NCI-H460 (cell line): ENCODE data around the gene LUC7L2. TPM values are rescaled to one million over a fixed set of nuclear protein-coding genes. Genes with fewer than 3 reads are reported as not detected.
"Not testable (repeated sequence)": the region's sequence is repeated elsewhere in the genome, so short reads cannot be mapped to it uniquely, and the experiment has no call there.

ENCODE experiments used
- DNase-seq: peaks from one replicate; pipeline ENCODE4 v3.0.0-alpha.2; 2016; ENCODE audit warnings: low read depth; ENCODE audit errors: extremely low read depth
- total RNA-seq: library from RNA; depleted of rRNA; stranded (reverse); fragments of >200 nt; shearing (Covaris generic); gene quantifications from 2 replicates; pipeline ENCODE4 v1.2.3, GENCODE V29; 2014

The LUC7L2 gene
- total RNA-seq, 1 experiment from 2014 or later, result 55.7 TPM

- DNase-seq, result no peak
These were observed 34.0 kb downstream of the LUC7L2 start for GRCh38 chr7:139393621-139394211.

- DNase-seq, result no peak
These were observed 34.8 kb downstream of the LUC7L2 start for GRCh38 chr7:139394540-139394939.

GRCh38 chr7:139396323-139396951 lies 36.7 kb downstream of the LUC7L2 start:
- DNase-seq, result no peak

- no peak for DNase-seq
These were observed 37.5 kb downstream of the LUC7L2 start for GRCh38 chr7:139397192-139397591.

- DNase-seq, result no peak
These were observed 43.9 kb downstream of the LUC7L2 start for GRCh38 chr7:139403601-139404000.

GRCh38 chr7:139407555-139407954 lies 47.9 kb downstream of the LUC7L2 start:
- DNase-seq, result no peak

- DNase-seq, result not testable (repeated sequence)
These were observed 55.2 kb downstream of the LUC7L2 start for GRCh38 chr7:139414743-139415402.

GRCh38 chr7:139416405-139416804 lies 56.7 kb downstream of the LUC7L2 start:
- DNase-seq, result no peak

GRCh38 chr7:139417478-139417877 lies 57.8 kb downstream of the LUC7L2 start:
- no peak for DNase-seq

GRCh38 chr7:139421123-139421522 lies 61.4 kb downstream of the LUC7L2 start:
- DNase-seq, result no peak

GRCh38 chr7:139422126-139422525 lies 62.4 kb downstream of the LUC7L2 start:
- no peak for DNase-seq

GRCh38 chr7:139423091-139423490 lies 63.4 kb downstream of the LUC7L2 start:
- no peak for DNase-seq

- DNase-seq, result no peak
These were observed 64.3 kb downstream of the LUC7L2 start for GRCh38 chr7:139424004-139424403.

- DNase-seq, result not testable (repeated sequence)
These were observed 66.0 kb downstream of the LUC7L2 start for GRCh38 chr7:139425701-139426100.

- no peak for DNase-seq
These were observed 66.7 kb downstream of the LUC7L2 start for GRCh38 chr7:139426258-139427028.

GRCh38 chr7:139427029-139427420 lies 67.3 kb downstream of the LUC7L2 start:
- DNase-seq, result no peak

- DNase-seq, result no peak
These were observed 68.1 kb downstream of the LUC7L2 start for GRCh38 chr7:139427788-139428187.

GRCh38 chr7:139429735-139430134 lies 70.0 kb downstream of the LUC7L2 start:
- not testable (repeated sequence) for DNase-seq

GRCh38 chr7:139430443-139430842 lies 70.7 kb downstream of the LUC7L2 start:
- no peak for DNase-seq

GRCh38 chr7:139431010-139431409 lies 71.3 kb downstream of the LUC7L2 start:
- DNase-seq, result no peak

- no peak for DNase-seq
These were observed 71.8 kb downstream of the LUC7L2 start for GRCh38 chr7:139431459-139431858.
